SK-N-SH treated with all-trans-retinoic acid at 6 μM for 48 hours (cell line): ENCODE data around the gene CCDC87.

Experiments
- ATAC-seq: fragments of 200-7000 bp; cut with Tn5 transposase; 3 replicates; pipeline ENCODE4 v1.9.1; 2020; ENCODE audit warnings: mild to moderate bottlenecking, moderate library complexity
- ARNTL ChIP-seq: fragments of 450-650 bp; formaldehyde crosslinking; IDR thresholded peaks from 2 replicates; pipeline ENCODE4 v1.5.0; 2020; ENCODE audit warnings: low read depth, mild to moderate bottlenecking, moderate library complexity, borderline replicate concordance
- BACH2 ChIP-seq: fragments of 250-450 bp; sonication (Bioruptor Pico); IDR thresholded peaks from 2 replicates; pipeline ENCODE4 v1.9.0; 2021; ENCODE audit warnings: mild to moderate bottlenecking, borderline replicate concordance
- CREB5 ChIP-seq: fragments of 250-450 bp; sonication (Bioruptor Pico); IDR thresholded peaks from 2 replicates; pipeline ENCODE4 v1.5.1; 2020; ENCODE audit warnings: low read depth, mild to moderate bottlenecking, moderate library complexity
- CSDC2 ChIP-seq: fragments of 250-450 bp; sonication (Bioruptor Pico); IDR thresholded peaks from 2 replicates; pipeline ENCODE4 v1.5.0; 2020; ENCODE audit warnings: mild to moderate bottlenecking, moderate library complexity
- ESRRG ChIP-seq: fragments of 250-450 bp; sonication (Bioruptor Pico); IDR thresholded peaks from 2 replicates; pipeline ENCODE4 v1.6.1; 2021; ENCODE audit warnings: mild to moderate bottlenecking
- GLIS3 ChIP-seq: fragments of 250-450 bp; sonication (Bioruptor Pico); IDR thresholded peaks from 2 replicates; pipeline ENCODE4 v1.5.0; 2020; ENCODE audit warnings: mild to moderate bottlenecking, moderate library complexity
- ISL1 ChIP-seq: fragments of 250-450 bp; sonication (Bioruptor Pico); IDR thresholded peaks from 2 replicates; pipeline ENCODE4 v2.1.2; 2022; ENCODE audit warnings: mild to moderate bottlenecking, moderate library complexity
- OSR1 ChIP-seq: fragments of 250-450 bp; sonication (Bioruptor Pico); IDR thresholded peaks from 2 replicates; pipeline ENCODE4 v1.8.0; 2022; ENCODE audit warnings: moderate library complexity, mild to moderate bottlenecking, inconsistent platforms
- PATZ1 ChIP-seq: fragments of 250-450 bp; sonication (Bioruptor Pico); IDR thresholded peaks from 2 replicates; pipeline ENCODE4 v1.8.0; 2020; ENCODE audit warnings: mild to moderate bottlenecking, moderate library complexity, borderline replicate concordance
- POU6F1 ChIP-seq: fragments of 250-450 bp; sonication (Bioruptor Pico); IDR thresholded peaks from 2 replicates; pipeline ENCODE4 v1.8.0; 2021; ENCODE audit warnings: low read depth, mild to moderate bottlenecking, moderate library complexity, borderline replicate concordance
- PPARA ChIP-seq: fragments of 250-450 bp; sonication (Bioruptor Pico); IDR thresholded peaks from 2 replicates; pipeline ENCODE4 v1.5.0; 2020; ENCODE audit warnings: mild to moderate bottlenecking, borderline replicate concordance
- SNAI2 ChIP-seq: fragments of 250-450 bp; sonication (Bioruptor Pico); IDR thresholded peaks from 2 replicates; pipeline ENCODE4 v1.5.0; 2020; ENCODE audit warnings: mild to moderate bottlenecking, moderate library complexity
- TCF4 ChIP-seq: fragments of 250-450 bp; sonication (Bioruptor Pico); IDR thresholded peaks from 2 replicates; pipeline ENCODE4 v1.8.0; 2021; ENCODE audit warnings: mild to moderate bottlenecking, moderate library complexity, borderline replicate concordance
- TSHZ2 ChIP-seq: fragments of 250-450 bp; sonication (Bioruptor Pico); IDR thresholded peaks from 2 replicates; pipeline ENCODE4 v1.5.0; 2020; ENCODE audit warnings: mild to moderate bottlenecking, moderate library complexity
- ZC3H10 ChIP-seq: fragments of 250-450 bp; sonication (Bioruptor Pico); IDR thresholded peaks from 2 replicates; pipeline ENCODE4 v1.5.1; 2021; ENCODE audit warnings: mild to moderate bottlenecking, moderate library complexity
- ZFP3 ChIP-seq: fragments of 250-450 bp; sonication (Bioruptor Pico); IDR thresholded peaks from 2 replicates; pipeline ENCODE4 v1.5.0; 2020; ENCODE audit warnings: mild to moderate bottlenecking, moderate library complexity
- ZFP30 ChIP-seq: fragments of 450-650 bp; formaldehyde crosslinking; IDR thresholded peaks from 2 replicates; pipeline ENCODE4 v1.5.0; 2022; ENCODE audit warnings: mild to moderate bottlenecking, moderate library complexity
- ZNF565 ChIP-seq: fragments of 450-650 bp; formaldehyde crosslinking; conservative IDR thresholded peaks from 2 replicates; pipeline ENCODE4 v1.5.0; 2020; ENCODE audit warnings: low read depth, mild to moderate bottlenecking, moderate library complexity
- ZNF70 ChIP-seq: fragments of 450-650 bp; formaldehyde crosslinking; IDR thresholded peaks from 2 replicates; pipeline ENCODE4 v1.5.0; 2020; ENCODE audit warnings: mild to moderate bottlenecking, moderate library complexity
- ZNF8 ChIP-seq: fragments of 450-650 bp; formaldehyde crosslinking; IDR thresholded peaks from 2 replicates; pipeline ENCODE4 v1.5.0; 2020; ENCODE audit warnings: mild to moderate bottlenecking, moderate library complexity
- TF ChIP-seq, protein P1 (sequence below): fragments of 250-450 bp; sonication (Bioruptor Pico); IDR thresholded peaks from 2 replicates; pipeline ENCODE4 v1.5.1; 2021; ENCODE audit warnings: mild to moderate bottlenecking, moderate library complexity

Gene CCDC87

DNA sequence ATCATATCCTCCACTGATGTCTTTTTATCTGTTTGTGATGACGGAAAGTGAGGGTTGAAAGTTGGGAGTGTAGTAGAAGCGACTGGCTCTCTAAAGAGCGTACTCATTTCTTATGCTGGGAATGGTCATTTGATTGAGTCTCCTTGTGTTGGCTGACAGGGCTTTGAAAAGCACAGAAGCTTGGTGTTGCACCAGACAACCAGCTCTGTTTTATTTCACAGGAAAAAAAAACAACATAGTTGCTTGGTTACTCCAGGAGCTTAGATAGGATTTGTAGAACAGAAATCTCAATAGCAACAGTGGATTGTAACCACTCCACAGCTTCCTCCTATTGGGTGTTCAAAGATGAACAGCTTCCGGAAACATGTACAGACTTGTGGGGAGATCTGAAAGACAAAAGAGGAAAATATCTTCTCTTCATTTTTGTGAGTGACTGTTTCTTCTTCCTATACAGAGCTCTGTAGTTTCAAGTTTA lies 26.3 kb upstream of the CCDC87 start:
- TF ChIP-seq ZNF565 (CRISPR knock-in tag) = no peak
- ATAC-seq = no peak; the same call in 2 of the 3 replicates

- 0 out of 2 replicates have a peak, but pooled peaks have one; percentile 0 for TF ChIP-seq ZC3H10
- TF ChIP-seq ZNF565 (CRISPR knock-in tag) = no peak
- no peak for TF ChIP-seq BACH2
- TF ChIP-seq ISL1 (CRISPR knock-in tag) = 0 out of 2 replicates have a peak, but pooled peaks have one; percentile 4
- TF ChIP-seq TSHZ2 (CRISPR knock-in tag) = 0 out of 2 replicates have a peak, but pooled peaks have one; percentile 5
- TF ChIP-seq, all 23 proteins: peak for 3
- peak; percentile 53 for ATAC-seq
Measured at GRCh38 chr11:66617155-66617834, 24.4 kb upstream of the CCDC87 start.

GRCh38 chr11:66616379-66617154 lies 23.7 kb upstream of the CCDC87 start, which contains the start of gene RBM14:
Gene RBM14, plus strand, starts transcription at chr11:66616630. Its CDS starts 91 bp downstream, at chr11:66616721.
- ATAC-seq = peak; percentile 97
- TF ChIP-seq TSHZ2 (CRISPR knock-in tag) (peak; percentile 88), SNAI2 (CRISPR knock-in tag) (peak; percentile 85; the same call in 1 of the 2 replicates), CSDC2 (CRISPR knock-in tag) (peak; percentile 90), BACH2 (0 out of 2 replicates have a peak, but pooled peaks have one; percentile 27), ZNF565 (CRISPR knock-in tag) (no peak), POU6F1 (no peak), PATZ1 (no peak), TCF4 (CRISPR knock-in tag) (no peak), CREB5 (CRISPR knock-in tag) (no peak), ISL1 (CRISPR knock-in tag) (no peak), OSR1 (CRISPR knock-in tag) (no peak), PPARA (CRISPR knock-in tag) (no peak), ZC3H10 (0 out of 2 replicates have a peak, but pooled peaks have one; percentile 2), ARNTL (CRISPR knock-in tag) (no peak), ZNF8 (CRISPR knock-in tag) (0 out of 2 replicates have a peak, but pooled peaks have one; percentile 23), ZNF70 (CRISPR knock-in tag) (no peak; the same call in 1 of the 2 replicates), ESRRG (CRISPR knock-in tag) (no peak), ZFP30 (CRISPR knock-in tag) (no peak), ZFP3 (CRISPR knock-in tag) (peak; percentile 85), GLIS3 (CRISPR knock-in tag) (peak; percentile 74; the same call in 1 of the 2 replicates)
- TF ChIP-seq, protein P1, sequence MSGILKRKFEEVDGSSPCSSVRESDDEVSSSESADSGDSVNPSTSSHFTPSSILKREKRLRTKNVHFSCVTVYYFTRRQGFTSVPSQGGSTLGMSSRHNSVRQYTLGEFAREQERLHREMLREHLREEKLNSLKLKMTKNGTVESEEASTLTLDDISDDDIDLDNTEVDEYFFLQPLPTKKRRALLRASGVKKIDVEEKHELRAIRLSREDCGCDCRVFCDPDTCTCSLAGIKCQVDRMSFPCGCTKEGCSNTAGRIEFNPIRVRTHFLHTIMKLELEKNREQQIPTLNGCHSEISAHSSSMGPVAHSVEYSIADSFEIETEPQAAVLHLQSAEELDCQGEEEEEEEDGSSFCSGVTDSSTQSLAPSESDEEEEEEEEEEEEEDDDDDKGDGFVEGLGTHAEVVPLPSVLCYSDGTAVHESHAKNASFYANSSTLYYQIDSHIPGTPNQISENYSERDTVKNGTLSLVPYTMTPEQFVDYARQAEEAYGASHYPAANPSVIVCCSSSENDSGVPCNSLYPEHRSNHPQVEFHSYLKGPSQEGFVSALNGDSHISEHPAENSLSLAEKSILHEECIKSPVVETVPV (CRISPR knock-in tag) = no peak
